Neural crest cell (in vitro differentiated cells): ENCODE results near the gene LDB2. TPM values are rescaled to one million over a fixed set of nuclear protein-coding genes. Genes with fewer than 3 reads are reported as not detected.

Experiments
- DNase-seq: peaks from one replicate; pipeline ENCODE4 v3.0.0; 2021; ENCODE audit warnings: low read depth, mixed read lengths, low spot score
- H3K27ac Mint-ChIP-seq: one replicate; pipeline ENCODE4 v1.8.0; 2021; ENCODE audit warnings: mild to moderate bottlenecking, mixed read lengths; ENCODE audit not compliant: unreplicated experiment
- H3K27me3 Mint-ChIP-seq: 2 replicates; pipeline ENCODE4 v1.8.0; 2021; ENCODE audit warnings: low read depth, mild to moderate bottlenecking, mixed read lengths
- H3K36me3 Mint-ChIP-seq: 2 replicates; pipeline ENCODE4 v1.8.0; 2021; ENCODE audit warnings: low read depth, mild to moderate bottlenecking, mixed read lengths
- H3K4me1 Mint-ChIP-seq: 2 replicates; pipeline ENCODE4 v1.8.0; 2021; ENCODE audit warnings: mixed read lengths
- H3K4me3 Mint-ChIP-seq: one replicate; pipeline ENCODE4 v1.8.0; 2021; ENCODE audit warnings: mild to moderate bottlenecking, mixed read lengths
- H3K9me3 Mint-ChIP-seq: 2 replicates; pipeline ENCODE4 v1.8.0; 2021; ENCODE audit warnings: mixed read lengths
- CTCF ChIP-seq: fragments of 200-600 bp; sonication (generic); conservative IDR thresholded peaks from 2 replicates; pipeline ENCODE4 v1.5.0; 2021; ENCODE audit warnings: antibody characterized with exemption, mild to moderate bottlenecking
- total RNA-seq: library from RNA; stranded (reverse); gene quantifications from 2 replicates; pipeline ENCODE4 v1.2.1, GENCODE V29; 2021

LDB2 gene
- total RNA-seq, 1 donor from 2014 or later, result 12.7 TPM

GRCh38 chr4:16687845-16688244 is 210.6 kb downstream of the LDB2 start:
- no peak for DNase-seq
- Mint-ChIP-seq H3K36me3 (no peaks in the 10 kb centered on the region), H3K27ac (no peak overlapping the region), H3K9me3 (no peaks in the 10 kb centered on the region), H3K27me3 (no peaks in the 10 kb centered on the region), H3K4me1 (peaks cover 4% of the 10 kb centered on the region), H3K4me3 (no peak overlapping the region)
- no peak for TF ChIP-seq CTCF

GRCh38 chr4:16687011-16687410 is 211.4 kb downstream of the LDB2 start:
- Mint-ChIP-seq H3K27me3 (no peaks in the 10 kb centered on the region), H3K36me3 (no peaks in the 10 kb centered on the region), H3K4me1 (peaks cover 3% of the 10 kb centered on the region), H3K9me3 (no peaks in the 10 kb centered on the region), H3K4me3 (no peak overlapping the region), H3K27ac (no peak overlapping the region)
- TF ChIP-seq CTCF, result no peak
- DNase-seq, result no peak

- Mint-ChIP-seq H3K4me1 (no peaks in the 10 kb centered on the region), H3K9me3 (no peaks in the 10 kb centered on the region), H3K4me3 (no peak overlapping the region), H3K27ac (no peak overlapping the region), H3K27me3 (no peaks in the 10 kb centered on the region), H3K36me3 (no peaks in the 10 kb centered on the region)
- no peak for TF ChIP-seq CTCF
- DNase-seq, result no peak
Observed at GRCh38 chr4:16686195-16686594, 212.2 kb downstream of the LDB2 start.

GRCh38 chr4:16685536-16685935 is 212.9 kb downstream of the LDB2 start:
- no peak for TF ChIP-seq CTCF
- DNase-seq, result no peak
- H3K4me1 Mint-ChIP-seq, result no peaks in the 10 kb centered on the region
- no peak overlapping the region for H3K4me3 Mint-ChIP-seq
- no peaks in the 10 kb centered on the region for H3K36me3 Mint-ChIP-seq
- no peaks in the 10 kb centered on the region for H3K9me3 Mint-ChIP-seq
- no peaks in the 10 kb centered on the region for H3K27me3 Mint-ChIP-seq
- no peak overlapping the region for H3K27ac Mint-ChIP-seq

GRCh38 chr4:16684935-16685334 is 213.5 kb downstream of the LDB2 start:
- DNase-seq, result no peak
- no peaks in the 10 kb centered on the region for H3K9me3 Mint-ChIP-seq
- TF ChIP-seq CTCF, result no peak
- H3K27me3 Mint-ChIP-seq, result no peaks in the 10 kb centered on the region
- no peaks in the 10 kb centered on the region for H3K4me1 Mint-ChIP-seq
- H3K27ac Mint-ChIP-seq, result no peak overlapping the region
- H3K4me3 Mint-ChIP-seq, result no peak overlapping the region
- no peaks in the 10 kb centered on the region for H3K36me3 Mint-ChIP-seq

GRCh38 chr4:16684097-16684496 is 214.3 kb downstream of the LDB2 start:
- Mint-ChIP-seq H3K36me3 (no peaks in the 10 kb centered on the region), H3K4me1 (no peaks in the 10 kb centered on the region)

More at GRCh38 chr4:16684097-16684496, 214.3 kb downstream of the LDB2 start:
- TF ChIP-seq CTCF, result no peak
- H3K27ac Mint-ChIP-seq, result no peak overlapping the region
- no peaks in the 10 kb centered on the region for H3K27me3 Mint-ChIP-seq
- no peak for DNase-seq
- no peaks in the 10 kb centered on the region for H3K9me3 Mint-ChIP-seq
- H3K4me3 Mint-ChIP-seq, result no peak overlapping the region
